Osteocyte (in vitro differentiated cells): ENCODE data around the gene ESYT2. TPM values are rescaled to one million over a fixed set of nuclear protein-coding genes. Genes with fewer than 3 reads are reported as not detected.
"Not testable (repeated sequence)": the region's sequence is repeated elsewhere in the genome, so short reads cannot be mapped to it uniquely, and the experiment has no call there.

ENCODE experiments used
- DNase-seq: peaks from one replicate; pipeline ENCODE4 v3.0.0; 2021; ENCODE audit warnings: mixed read lengths; ENCODE audit not compliant: unreplicated experiment; ENCODE audit errors: extremely low spot score
- H3K27ac Mint-ChIP-seq: one replicate; pipeline ENCODE4 v1.8.0; 2021; ENCODE audit warnings: mild to moderate bottlenecking, mixed read lengths; ENCODE audit not compliant: unreplicated experiment
- H3K27me3 Mint-ChIP-seq: one replicate; pipeline ENCODE4 v1.8.0; 2021; ENCODE audit warnings: mixed read lengths; ENCODE audit not compliant: unreplicated experiment
- H3K36me3 Mint-ChIP-seq: one replicate; pipeline ENCODE4 v1.8.0; 2021; ENCODE audit warnings: mixed read lengths; ENCODE audit not compliant: unreplicated experiment
- H3K4me1 Mint-ChIP-seq: one replicate; pipeline ENCODE4 v1.8.0; 2021; ENCODE audit warnings: mixed read lengths; ENCODE audit not compliant: unreplicated experiment
- H3K4me3 Mint-ChIP-seq: one replicate; pipeline ENCODE4 v1.8.0; 2021; ENCODE audit warnings: mild to moderate bottlenecking, moderate library complexity, mixed read lengths; ENCODE audit not compliant: unreplicated experiment
- H3K9me3 Mint-ChIP-seq: one replicate; pipeline ENCODE4 v1.8.0; 2021; ENCODE audit warnings: mixed read lengths; ENCODE audit not compliant: unreplicated experiment
- CTCF ChIP-seq: fragments of 200-600 bp; sonication (generic); IDR thresholded peaks from 2 replicates; pipeline ENCODE4 v1.5.0; 2021; ENCODE audit warnings: antibody characterized with exemption, mild to moderate bottlenecking, moderate library complexity
- long read RNA-seq: library from polyadenylated mRNA; unstranded; transcript quantifications from one replicate; pipeline ENCODE4 v2.0.0, GENCODE V29; 2021
- total RNA-seq: library from RNA; stranded (reverse); gene quantifications from 2 replicates; pipeline ENCODE4 v1.2.1, GENCODE V29; 2021

The ESYT2 gene, protein sequence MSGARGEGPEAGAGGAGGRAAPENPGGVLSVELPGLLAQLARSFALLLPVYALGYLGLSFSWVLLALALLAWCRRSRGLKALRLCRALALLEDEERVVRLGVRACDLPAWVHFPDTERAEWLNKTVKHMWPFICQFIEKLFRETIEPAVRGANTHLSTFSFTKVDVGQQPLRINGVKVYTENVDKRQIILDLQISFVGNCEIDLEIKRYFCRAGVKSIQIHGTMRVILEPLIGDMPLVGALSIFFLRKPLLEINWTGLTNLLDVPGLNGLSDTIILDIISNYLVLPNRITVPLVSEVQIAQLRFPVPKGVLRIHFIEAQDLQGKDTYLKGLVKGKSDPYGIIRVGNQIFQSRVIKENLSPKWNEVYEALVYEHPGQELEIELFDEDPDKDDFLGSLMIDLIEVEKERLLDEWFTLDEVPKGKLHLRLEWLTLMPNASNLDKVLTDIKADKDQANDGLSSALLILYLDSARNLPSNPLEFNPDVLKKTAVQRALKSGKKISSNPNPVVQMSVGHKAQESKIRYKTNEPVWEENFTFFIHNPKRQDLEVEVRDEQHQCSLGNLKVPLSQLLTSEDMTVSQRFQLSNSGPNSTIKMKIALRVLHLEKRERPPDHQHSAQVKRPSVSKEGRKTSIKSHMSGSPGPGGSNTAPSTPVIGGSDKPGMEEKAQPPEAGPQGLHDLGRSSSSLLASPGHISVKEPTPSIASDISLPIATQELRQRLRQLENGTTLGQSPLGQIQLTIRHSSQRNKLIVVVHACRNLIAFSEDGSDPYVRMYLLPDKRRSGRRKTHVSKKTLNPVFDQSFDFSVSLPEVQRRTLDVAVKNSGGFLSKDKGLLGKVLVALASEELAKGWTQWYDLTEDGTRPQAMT
- total RNA-seq: 146 and 156 TPM in 2 replicates
- long read RNA-seq, full-length matches to known transcripts: 15 of 96 reads
- long read RNA-seq, partial matches to known transcripts: 32 of 96 reads
- long read RNA-seq, other reads (novel, unspliced or antisense): 49 of 96 reads

DNA sequence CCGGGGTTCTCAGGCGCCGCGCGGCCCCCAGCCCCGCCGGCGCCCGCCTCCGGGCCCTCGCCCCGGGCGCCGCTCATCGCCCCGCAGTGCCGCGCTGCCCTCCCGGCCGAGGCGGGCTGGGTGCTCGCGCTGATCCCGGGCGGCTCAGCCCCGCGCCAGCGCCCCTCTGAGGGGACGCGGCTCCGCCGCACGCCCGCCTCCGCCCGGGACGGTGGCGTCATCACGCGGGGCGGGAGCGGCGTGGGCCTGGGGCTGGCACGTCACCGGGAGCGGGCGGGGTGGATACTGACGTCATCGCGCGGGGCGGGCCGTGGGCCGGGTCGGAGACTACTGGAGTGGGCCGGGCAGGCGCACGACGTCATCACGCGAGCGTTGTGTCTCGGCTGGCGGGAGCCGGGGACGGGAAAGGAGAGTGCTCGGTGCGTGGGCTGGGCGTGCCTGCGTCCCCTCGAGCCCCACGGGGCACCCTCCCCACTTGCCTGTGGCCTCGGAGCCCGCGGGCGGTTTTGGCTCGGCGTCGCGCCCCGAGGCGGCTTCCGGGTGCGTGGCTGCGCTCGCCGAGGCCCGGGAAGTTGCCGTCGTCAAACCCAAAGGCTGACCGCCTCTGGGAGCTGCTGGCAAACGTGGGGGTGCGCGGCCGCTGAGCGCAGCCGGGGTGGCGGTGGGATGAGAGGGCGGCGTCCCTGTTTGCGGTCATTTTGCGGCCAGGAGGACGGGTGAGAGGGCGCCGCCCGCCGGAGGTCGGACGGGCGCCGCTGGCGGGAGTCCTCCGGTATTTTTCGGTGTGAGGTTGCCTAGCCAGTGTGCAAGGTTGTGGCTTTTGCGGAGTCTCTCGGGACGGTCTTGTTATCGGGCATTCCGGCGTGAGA lies at the start of gene ESYT2:
ESYT2 (minus strand) TSS at position 168 of the 869 bp plus-strand sequence; CDS start at position 77, 91 bp downstream.
- H3K4me3 Mint-ChIP-seq: peak within 1 kb of the TSS; percentile 98
- no peaks in the 10 kb centered on the region for H3K27me3 Mint-ChIP-seq
- TF ChIP-seq CTCF: peak; percentile 38
- peak within 1 kb of the TSS; percentile 96 for H3K27ac Mint-ChIP-seq
- DNase-seq: peak; percentile 100
- no peaks in the 10 kb centered on the region for H3K9me3 Mint-ChIP-seq
- peaks cover 30% of the 10 kb centered on the region for H3K4me1 Mint-ChIP-seq
- peaks cover 8% of the 10 kb centered on the region for H3K36me3 Mint-ChIP-seq

DNA sequence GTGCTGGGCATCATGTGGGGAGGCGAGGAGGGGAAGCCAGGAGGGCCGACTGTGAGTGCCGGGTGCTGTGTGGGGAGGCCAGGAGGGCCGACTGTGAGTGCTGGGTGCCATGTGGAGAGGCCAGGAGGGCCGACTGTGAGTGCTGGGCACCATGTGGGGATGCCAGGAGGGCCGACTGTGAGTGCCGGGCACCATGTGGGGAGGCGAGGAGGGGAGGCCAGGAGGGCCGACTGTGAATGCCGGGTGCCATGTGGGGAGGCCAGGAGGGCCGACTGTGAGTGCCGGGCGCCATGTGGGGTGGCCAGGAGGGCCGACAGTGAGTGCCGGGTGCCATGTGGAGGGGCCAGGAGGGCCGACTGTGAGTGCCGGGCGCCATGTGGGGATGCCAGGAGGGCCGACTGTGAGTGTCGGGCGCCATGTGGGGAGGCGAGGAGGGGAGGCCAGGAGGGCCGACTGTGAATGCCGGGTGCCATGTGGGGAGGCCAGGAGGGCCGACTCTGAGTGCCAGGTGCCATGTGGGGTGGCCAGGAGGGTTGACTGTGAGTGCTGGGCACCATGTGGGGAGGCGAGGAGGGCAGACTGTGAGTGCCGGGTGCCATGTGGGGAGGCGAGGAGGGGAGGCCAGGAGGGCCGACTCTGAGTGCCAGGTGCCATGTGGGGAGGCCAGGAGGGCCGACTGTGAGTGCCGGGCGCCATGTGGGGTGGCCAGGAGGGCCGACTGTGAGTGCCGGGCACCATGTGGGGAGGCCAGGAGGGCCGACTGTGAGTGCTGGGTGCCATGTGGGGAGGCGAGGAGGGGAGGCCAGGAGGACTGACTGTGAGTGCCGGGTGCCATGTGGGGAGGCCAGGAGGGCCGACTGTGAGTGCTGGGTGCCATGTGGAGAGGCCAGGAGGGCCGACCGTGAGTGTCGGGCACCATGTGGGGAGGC lies 49.1 kb upstream of the ESYT2 start:
- DNase-seq, H3K4me3 Mint-ChIP-seq, H3K9me3 Mint-ChIP-seq, H3K4me1 Mint-ChIP-seq, H3K27me3 Mint-ChIP-seq, H3K27ac Mint-ChIP-seq: not testable (repeated sequence)
- peaks cover 36% of the 10 kb centered on the region for H3K36me3 Mint-ChIP-seq

DNA sequence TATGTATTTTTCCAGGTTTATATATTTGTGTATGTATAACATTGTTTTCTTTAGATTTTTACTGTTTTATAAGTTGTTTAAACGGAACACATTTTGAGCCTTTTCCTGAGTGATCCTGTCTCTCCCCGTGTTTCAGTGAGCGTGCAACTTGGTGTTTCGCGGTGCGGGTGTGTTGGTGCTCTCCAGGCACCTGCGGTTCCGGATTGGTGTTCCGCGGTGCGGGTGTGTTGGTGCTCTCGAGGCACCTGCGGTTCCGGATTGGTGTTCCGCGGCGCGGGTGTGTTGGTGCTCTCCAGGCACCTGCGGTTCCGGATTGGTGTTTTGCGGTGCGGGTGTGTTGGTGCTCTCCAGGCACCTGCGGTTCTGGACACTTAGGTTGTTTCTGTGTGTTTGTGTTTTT lies 47.7 kb upstream of the ESYT2 start:
- DNase-seq: no peak
- TF ChIP-seq CTCF: no peak
- Mint-ChIP-seq H3K4me1 (no peaks in the 10 kb centered on the region), H3K36me3 (peaks cover 36% of the 10 kb centered on the region), H3K27ac (no peak overlapping the region), H3K4me3 (no peak overlapping the region), H3K9me3 (no peaks in the 10 kb centered on the region), H3K27me3 (no peaks in the 10 kb centered on the region)

- Mint-ChIP-seq H3K4me3 (no peak overlapping the region), H3K27me3 (no peaks in the 10 kb centered on the region), H3K36me3 (peaks cover 17% of the 10 kb centered on the region), H3K4me1 (peaks cover 4% of the 10 kb centered on the region), H3K9me3 (no peaks in the 10 kb centered on the region), H3K27ac (no peak overlapping the region)
- TF ChIP-seq CTCF: no peak
- no peak for DNase-seq
These were observed 40.6 kb upstream of the ESYT2 start for GRCh38 chr7:158869876-158870275.
